Thoracic aorta (tissue), 2 donors: ENCODE measurements around the gene TMEM107. TPM values are rescaled to one million over a fixed set of nuclear protein-coding genes. Genes with fewer than 3 reads are reported as not detected.

Experiments used
- ATAC-seq: fragments of 150-250 bp; one replicate; pipeline ENCODE4 v1.8.0; 2017; ENCODE audit warnings: low read depth; ENCODE audit not compliant: insufficient number of reproducible peaks, low FRiP score
- DNase-seq: peaks from one replicate; pipeline ENCODE4 v3.0.0-alpha.2; 2020; ENCODE audit warnings: low spot score
- H3K27ac ChIP-seq, 2 donors: fragments of 200-600 bp; sonication (generic); 1 replicate in 1 of 2; 2 replicates in 1 of 2; pipeline ENCODE4 v1.5.1; 2016; ENCODE audit warnings: mild to moderate bottlenecking in 2 of 2, moderate library complexity in 2 of 2
- H3K27me3 ChIP-seq: fragments of 200-600 bp; sonication (generic); replicated peaks from 2 replicates; pipeline ENCODE4 v1.6.0; 2016; ENCODE audit warnings: mild to moderate bottlenecking; ENCODE audit not compliant: insufficient read depth
- H3K36me3 ChIP-seq: fragments of 200-600 bp; sonication (generic); one replicate; pipeline ENCODE4 v1.5.1; 2016
- H3K4me1 ChIP-seq, 2 donors: fragments of 200-600 bp; sonication (generic); 1 replicate in 1 of 2; 2 replicates in 1 of 2; pipeline versions ENCODE4 v1.5.1 to v1.6.0; 2016; ENCODE audit warnings: low read depth in 2 of 2, mild to moderate bottlenecking in 1 of 2; ENCODE audit not compliant: control insufficient read depth in 1 of 2
- H3K4me3 ChIP-seq: fragments of 200-600 bp; sonication (generic); 2 replicates; pipeline ENCODE4 v1.5.1; 2016; ENCODE audit warnings: mild to moderate bottlenecking
- H3K9me3 ChIP-seq: fragments of 200-600 bp; sonication (generic); 2 replicates; pipeline ENCODE4 v1.5.1; 2016
- total RNA-seq, 2 donors: library from RNA; depleted of rRNA; stranded (reverse); fragments of >200 nt; gene quantifications; one replicate each; pipeline versions ENCODE4 v1.1.0 to v1.2.3, GENCODE V29; 2016
- TF ChIP-seq, protein P1 (sequence below): fragments of 200-600 bp; sonication (generic); IDR thresholded peaks from one replicate; pipeline ENCODE4 v1.5.1; 2019; ENCODE audit warnings: antibody characterized with exemption

Gene TMEM107
- total RNA-seq, 2 donors from 2014 or later = 8.4 to 32.1 TPM

DNA sequence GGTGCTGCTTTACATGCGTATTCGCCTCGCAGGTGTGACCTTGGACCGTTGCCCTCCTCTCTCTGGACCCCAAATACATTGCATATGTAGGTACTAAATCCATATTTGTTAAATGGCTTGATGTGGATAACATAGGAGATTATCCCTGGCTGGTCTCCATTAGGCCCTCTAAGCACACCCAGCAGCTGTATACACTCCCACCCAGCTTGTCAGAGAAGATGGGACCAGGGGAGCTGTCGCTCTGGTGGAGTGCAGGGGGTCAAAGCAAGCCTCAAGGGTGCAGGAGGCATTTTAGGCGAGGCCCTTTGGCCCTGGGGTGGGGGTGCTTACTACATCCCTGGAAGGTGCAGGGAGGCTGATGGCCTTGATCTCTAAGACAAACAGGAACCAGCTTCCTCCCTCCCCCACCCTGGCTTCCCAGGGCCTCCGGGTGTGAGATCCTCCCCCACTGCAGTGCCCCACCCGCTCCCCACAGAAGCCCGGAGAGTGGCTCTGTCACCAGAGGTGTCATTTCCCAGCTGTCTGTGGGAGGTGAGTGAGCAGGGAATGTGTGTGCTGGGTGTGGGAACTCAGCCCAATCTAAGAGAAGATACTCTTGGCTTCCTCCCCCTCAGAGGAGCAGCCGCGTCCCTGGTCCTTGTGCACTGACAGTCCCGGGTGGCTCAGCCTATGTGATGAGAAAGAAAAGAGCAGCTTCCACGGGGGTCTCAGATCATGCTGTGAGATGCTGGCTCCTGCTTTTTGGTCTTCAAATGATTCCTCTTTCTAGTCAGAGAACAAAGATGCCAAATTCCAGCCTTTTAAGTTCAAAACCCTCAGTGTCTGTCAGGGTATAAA, 12.0 kb downstream of the TMEM107 start:
- Histone ChIP-seq H3K27ac (peak overlapping the region; percentile 98 to 99), H3K9me3 (no peaks in the 10 kb centered on the region), H3K27me3 (no peaks in the 10 kb centered on the region), H3K36me3 (no peaks in the 10 kb centered on the region), H3K4me3 (peak overlapping the region; percentile 7), H3K4me1 (peaks cover 28 to 39% of the 10 kb centered on the region in 2 donors)
- ATAC-seq (no peak), DNase-seq (no peak)
- TF ChIP-seq, protein P1, sequence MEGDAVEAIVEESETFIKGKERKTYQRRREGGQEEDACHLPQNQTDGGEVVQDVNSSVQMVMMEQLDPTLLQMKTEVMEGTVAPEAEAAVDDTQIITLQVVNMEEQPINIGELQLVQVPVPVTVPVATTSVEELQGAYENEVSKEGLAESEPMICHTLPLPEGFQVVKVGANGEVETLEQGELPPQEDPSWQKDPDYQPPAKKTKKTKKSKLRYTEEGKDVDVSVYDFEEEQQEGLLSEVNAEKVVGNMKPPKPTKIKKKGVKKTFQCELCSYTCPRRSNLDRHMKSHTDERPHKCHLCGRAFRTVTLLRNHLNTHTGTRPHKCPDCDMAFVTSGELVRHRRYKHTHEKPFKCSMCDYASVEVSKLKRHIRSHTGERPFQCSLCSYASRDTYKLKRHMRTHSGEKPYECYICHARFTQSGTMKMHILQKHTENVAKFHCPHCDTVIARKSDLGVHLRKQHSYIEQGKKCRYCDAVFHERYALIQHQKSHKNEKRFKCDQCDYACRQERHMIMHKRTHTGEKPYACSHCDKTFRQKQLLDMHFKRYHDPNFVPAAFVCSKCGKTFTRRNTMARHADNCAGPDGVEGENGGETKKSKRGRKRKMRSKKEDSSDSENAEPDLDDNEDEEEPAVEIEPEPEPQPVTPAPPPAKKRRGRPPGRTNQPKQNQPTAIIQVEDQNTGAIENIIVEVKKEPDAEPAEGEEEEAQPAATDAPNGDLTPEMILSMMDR = no peak

DNA sequence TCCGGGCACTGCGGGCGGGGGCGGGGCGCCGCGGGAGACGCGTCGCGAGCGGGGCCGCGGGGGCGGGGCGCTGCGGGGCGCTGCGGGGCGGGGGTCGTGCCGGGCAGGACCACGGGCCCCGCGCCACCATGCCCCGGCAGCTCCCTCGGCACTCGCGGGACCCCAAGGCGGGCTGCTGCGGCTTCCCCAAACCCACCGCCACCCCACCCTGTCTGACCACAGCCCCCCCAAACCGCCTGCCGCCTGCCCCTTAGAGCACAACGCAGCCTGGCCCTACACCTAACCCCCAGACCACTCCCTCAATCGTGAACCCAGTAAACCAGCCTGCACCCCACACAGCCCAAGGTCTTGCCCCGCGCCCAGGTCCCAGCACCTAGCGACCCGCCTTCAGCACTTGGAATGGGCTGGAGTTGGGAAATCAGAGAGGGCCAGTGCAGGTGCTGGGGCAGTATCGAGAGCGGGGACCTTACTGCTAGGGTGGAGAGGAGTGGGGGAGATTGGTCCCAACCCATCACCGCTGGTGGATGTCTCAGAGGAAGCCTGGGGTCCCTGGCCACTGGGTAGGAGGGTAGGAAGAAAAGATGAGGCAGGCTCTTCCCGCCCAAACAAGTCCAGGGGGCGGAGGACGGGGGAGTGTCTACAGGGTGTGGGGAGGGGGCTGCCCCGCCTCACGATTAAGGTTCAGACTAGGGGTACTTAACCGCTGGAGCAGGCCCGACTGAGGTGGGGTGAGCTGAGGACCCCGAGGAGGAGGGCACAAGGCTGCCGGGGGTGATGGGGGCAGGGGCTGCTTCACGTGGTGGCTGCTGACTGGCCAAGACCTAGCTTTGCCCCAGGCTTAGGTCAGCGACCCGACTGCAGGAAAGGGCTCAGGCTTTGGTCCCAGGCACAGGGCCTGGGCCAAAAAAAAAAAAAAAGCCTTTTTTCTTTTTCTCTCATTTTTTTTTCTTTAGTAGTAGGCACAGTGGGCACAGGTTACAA, 12.9 kb downstream of the TMEM107 start:
- H3K4me1 ChIP-seq = peaks cover 28 to 44% of the 10 kb centered on the region in 2 donors
- no peaks in the 10 kb centered on the region for H3K27me3 ChIP-seq
- H3K4me3 ChIP-seq = peak overlapping the region; percentile 100
- DNase-seq (no peak), ATAC-seq (no peak)
- TF ChIP-seq, protein P1 = no peak
- H3K27ac ChIP-seq = peak overlapping the region; percentile 98 to 99
- H3K9me3 ChIP-seq = no peaks in the 10 kb centered on the region
- H3K36me3 ChIP-seq = no peaks in the 10 kb centered on the region

DNA sequence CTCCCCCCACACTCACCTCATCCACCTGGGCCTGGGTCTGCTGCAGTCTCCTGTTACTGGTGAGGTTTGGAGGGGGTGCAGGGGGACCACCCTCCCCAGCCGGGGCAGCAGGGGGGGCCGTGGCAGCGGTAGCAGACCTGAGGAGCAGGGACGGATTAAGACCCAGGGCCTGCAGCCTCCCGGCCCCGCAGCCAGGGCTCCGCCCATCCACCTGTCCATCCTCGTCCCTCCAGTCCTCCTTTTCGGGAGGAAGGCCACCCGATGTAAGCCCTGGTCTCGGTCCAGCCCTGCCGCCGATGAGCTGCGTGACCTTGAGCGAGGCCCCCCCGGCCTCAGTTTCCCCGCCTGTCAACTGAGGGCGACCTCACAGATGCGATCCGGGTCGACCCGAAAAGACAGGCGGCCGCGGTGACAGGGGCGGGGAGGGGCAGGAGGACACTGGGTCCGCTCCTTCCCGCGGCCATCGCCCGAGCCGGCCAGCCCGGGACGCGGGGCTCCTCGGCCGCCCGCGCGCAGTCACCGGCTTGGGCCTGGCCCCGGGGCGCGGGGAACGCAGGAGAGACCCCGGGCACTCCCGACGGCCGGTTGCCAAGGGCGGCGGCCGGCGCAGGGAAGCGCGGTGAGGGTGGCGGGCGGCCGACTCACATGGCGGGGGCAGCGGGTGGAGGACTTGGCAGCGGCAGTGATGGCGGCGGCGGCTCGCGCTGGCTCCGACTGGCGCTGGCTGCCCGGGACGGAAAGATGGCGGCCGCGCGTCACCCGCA, 13.8 kb downstream of the TMEM107 start, which contains the start of gene VAMP2:
TSS of gene VAMP2 (minus strand) at position 716 of the 764 bp plus-strand sequence. CDS start at position 647, 69 bp downstream.
- peaks cover 28 to 51% of the 10 kb centered on the region in 2 donors for H3K4me1 ChIP-seq
- TF ChIP-seq, protein P1 = no peak

DNA sequence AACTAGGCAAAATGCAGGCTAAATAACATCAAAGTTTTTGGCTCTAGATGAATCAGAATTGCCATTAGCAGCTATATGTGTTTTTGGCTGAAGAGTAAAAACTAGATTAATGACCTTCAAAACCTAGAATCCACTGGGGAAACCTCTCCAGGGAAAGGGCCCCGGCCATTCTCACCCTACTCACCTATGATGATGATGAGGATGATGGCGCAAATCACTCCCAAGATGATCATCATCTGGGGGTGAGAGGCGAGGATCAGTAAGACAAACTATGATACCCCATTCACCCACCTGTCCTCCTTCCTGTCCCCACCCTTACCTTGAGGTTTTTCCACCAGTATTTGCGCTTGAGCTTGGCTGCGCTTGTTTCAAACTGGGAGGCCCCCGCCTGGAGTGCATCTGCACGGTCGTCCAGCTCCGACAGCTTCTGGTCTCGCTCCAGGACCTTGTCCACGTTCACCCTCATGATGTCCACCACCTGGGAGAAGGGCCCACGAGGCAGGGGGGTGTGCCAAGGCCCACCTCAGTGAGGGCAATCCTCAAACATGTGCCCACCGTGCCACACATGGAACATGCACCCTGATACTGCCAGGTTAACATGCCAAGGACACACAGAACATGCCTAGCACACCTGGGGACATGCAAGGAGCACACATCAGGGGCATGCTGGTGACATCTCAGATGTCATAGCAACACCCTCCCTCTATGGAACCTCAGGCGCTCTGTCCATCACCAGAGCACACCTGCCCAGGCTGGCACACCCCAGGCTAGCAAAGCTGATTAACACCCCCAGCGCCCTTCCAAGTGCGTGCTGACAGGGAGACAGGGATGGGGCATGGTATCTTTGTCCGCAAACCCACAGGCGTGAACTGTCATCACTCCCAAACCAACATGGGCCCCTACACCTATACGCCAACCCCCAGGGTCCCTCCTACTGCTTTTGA, 14.6 kb downstream of the TMEM107 start:
- Histone ChIP-seq H3K9me3 (no peaks in the 10 kb centered on the region), H3K4me1 (peaks cover 28 to 58% of the 10 kb centered on the region in 2 donors), H3K4me3 (peak overlapping the region; percentile 100), H3K36me3 (no peaks in the 10 kb centered on the region), H3K27me3 (no peaks in the 10 kb centered on the region), H3K27ac (peak overlapping the region; percentile 98 to 99)
- TF ChIP-seq, protein P1 = no peak
- DNase-seq (no peak), ATAC-seq (no peak)

More for the DNA sequence above, 13.8 kb downstream of the TMEM107 start, which contains the start of gene VAMP2:
- H3K9me3 ChIP-seq = no peaks in the 10 kb centered on the region
- no peaks in the 10 kb centered on the region for H3K36me3 ChIP-seq
- peak within 1 kb of the TSS; percentile 100 for H3K4me3 ChIP-seq
- ATAC-seq (peak; percentile 38), DNase-seq (no peak)
- H3K27ac ChIP-seq = peak within 1 kb of the TSS; percentile 98 to 99
- H3K27me3 ChIP-seq = no peaks in the 10 kb centered on the region
